Activated naive CD8-positive, alpha-beta T cell treated with anti-CD3 and anti-CD28 coated beads for 36 hours (primary cell): Measurements from ENCODE around the gene GOLGA6D. TPM values are rescaled to one million over a fixed set of nuclear protein-coding genes. Genes with fewer than 3 reads are reported as not detected.
A peak's percentile ranks its signal among the peaks of the same experiment; 100 is the strongest.
"Not testable (repeated sequence)": the region's sequence is repeated elsewhere in the genome, so short reads cannot be mapped to it uniquely, and the experiment has no call there.

ENCODE experiments used
- DNase-seq: peaks from one replicate; pipeline ENCODE4 v3.0.0; 2021
- H3K27ac Mint-ChIP-seq: one replicate; pipeline ENCODE4 v1.8.0; 2022; ENCODE audit warnings: mild to moderate bottlenecking, moderate library complexity, mixed read lengths
- H3K27me3 Mint-ChIP-seq: one replicate; pipeline ENCODE4 v1.8.0; 2022; ENCODE audit warnings: mild to moderate bottlenecking, mixed read lengths
- H3K36me3 Mint-ChIP-seq: one replicate; pipeline ENCODE4 v1.8.0; 2021; ENCODE audit warnings: mild to moderate bottlenecking, mixed read lengths
- H3K4me1 Mint-ChIP-seq: one replicate; pipeline ENCODE4 v1.8.0; 2021; ENCODE audit warnings: mixed read lengths
- H3K4me3 Mint-ChIP-seq: one replicate; pipeline ENCODE4 v1.8.0; 2022; ENCODE audit warnings: mild to moderate bottlenecking, moderate library complexity, mixed read lengths
- H3K9me3 Mint-ChIP-seq: one replicate; pipeline ENCODE4 v1.8.0; 2022; ENCODE audit warnings: mixed read lengths
- total RNA-seq, 2 experiments: library from RNA; stranded (reverse); gene quantifications; one replicate each; pipeline ENCODE4 v1.2.3, GENCODE V29; 2021

GOLGA6D gene
- total RNA-seq, 2 experiments from 2014 or later = not detected

GRCh38 chr15:75335705-75336355 lies 53.2 kb downstream of the GOLGA6D start, which contains the start of gene COMMD4:
Gene COMMD4 (plus strand): TSS chr15:75336063. CDS start chr15:75336090, 27 bp downstream.
- Mint-ChIP-seq H3K36me3 (peaks cover 7% of the 10 kb centered on the region), H3K4me3 (peak within 1 kb of the TSS; percentile 95), H3K27me3 (no peaks in the 10 kb centered on the region)

DNA sequence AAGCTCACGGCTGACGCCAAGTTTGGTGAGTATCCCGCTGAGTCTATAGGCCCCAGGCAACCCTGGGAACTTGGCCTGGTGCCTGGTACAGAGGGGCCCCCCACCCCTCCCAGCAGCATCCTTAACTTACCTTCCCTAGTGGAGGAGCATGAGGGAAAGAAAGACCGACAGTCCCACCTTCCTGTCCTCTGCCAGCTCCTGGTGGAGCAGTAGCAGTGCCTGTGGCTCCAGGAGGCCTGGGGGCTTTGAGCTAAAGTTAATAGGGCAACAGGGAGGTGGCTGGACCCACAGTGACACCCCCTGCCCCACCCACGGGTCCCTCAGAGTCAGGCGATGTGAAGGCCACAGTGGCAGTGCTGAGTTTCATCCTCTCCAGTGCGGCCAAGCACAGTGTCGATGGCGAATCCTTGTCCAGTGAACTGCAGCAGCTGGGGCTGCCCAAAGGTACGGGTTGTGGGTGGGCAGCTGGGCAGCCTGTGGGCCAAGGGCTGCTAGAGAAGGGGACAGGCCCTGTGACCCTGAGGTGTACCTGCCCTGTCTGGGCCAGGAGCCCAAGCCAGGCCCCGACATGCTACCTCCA lies 56.1 kb downstream of the GOLGA6D start:
- H3K9me3 Mint-ChIP-seq = no peaks in the 10 kb centered on the region
- H3K4me1 Mint-ChIP-seq = peaks cover 14% of the 10 kb centered on the region
- peaks cover 7% of the 10 kb centered on the region for H3K36me3 Mint-ChIP-seq
- H3K27me3 Mint-ChIP-seq = no peaks in the 10 kb centered on the region
- DNase-seq = no peak
- H3K4me3 Mint-ChIP-seq = no peak overlapping the region
- no peak overlapping the region for H3K27ac Mint-ChIP-seq

More at GRCh38 chr15:75335705-75336355, 53.2 kb downstream of the GOLGA6D start, which contains the start of gene COMMD4:
- Mint-ChIP-seq H3K4me1 (peaks cover 14% of the 10 kb centered on the region), H3K9me3 (no peaks in the 10 kb centered on the region), H3K27ac (peak within 1 kb of the TSS; percentile 90)
- peak; percentile 87 for DNase-seq

DNA sequence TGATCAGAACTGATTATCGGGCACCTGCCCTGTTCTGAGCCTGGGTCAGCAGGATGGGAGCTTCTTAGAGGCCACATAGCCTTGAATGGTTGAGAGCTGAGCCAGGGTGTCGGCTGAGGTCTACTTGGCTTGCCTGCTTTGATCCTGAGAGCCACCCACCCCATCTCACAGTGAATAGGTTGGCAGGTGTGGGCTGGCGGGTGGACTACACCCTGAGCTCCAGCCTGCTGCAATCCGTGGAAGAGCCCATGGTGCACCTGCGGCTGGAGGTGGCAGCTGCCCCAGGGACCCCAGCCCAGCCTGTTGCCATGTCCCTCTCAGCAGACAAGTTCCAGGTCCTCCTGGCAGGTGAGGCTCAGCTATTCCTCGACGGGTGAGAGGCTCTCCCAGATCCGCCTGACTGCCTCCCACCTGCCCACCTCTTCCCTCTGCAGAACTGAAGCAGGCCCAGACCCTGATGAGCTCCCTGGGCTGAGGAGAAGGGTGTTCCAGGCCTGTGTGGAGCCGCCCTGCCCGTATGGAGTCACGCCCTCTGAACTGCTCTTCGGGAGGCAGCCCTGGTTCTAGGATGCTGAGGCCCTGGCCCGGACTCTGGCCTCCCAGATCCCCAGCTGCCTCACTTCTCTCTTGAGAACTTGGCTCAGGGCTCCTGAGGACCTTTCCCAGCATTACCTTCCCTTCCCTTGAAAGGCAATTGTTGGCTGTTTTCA lies 57.1 kb downstream of the GOLGA6D start:
- Mint-ChIP-seq H3K36me3 (peaks cover 7% of the 10 kb centered on the region), H3K4me3 (no peak overlapping the region), H3K27ac (no peak overlapping the region), H3K4me1 (peaks cover 14% of the 10 kb centered on the region), H3K27me3 (no peaks in the 10 kb centered on the region), H3K9me3 (no peaks in the 10 kb centered on the region)
- no peak for DNase-seq

DNA sequence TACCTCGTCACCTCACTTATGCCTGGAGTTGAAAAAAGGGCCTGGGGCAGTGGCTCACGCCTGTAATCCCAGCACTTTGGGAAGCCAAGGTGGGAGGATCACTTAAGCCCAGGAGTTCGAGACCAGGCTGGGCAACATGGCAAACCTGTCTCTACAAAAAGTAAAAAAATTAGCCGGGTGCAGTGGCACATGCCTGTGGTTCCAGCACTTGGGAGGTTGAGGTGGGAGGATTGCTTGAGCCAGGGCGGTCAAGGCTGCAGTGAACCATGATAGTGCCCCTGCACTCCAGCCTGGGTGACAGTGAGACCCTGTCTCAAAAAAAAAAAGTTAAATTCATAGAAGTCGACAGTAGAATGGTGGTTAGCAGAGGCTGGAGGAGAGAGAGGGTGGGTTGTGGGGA lies 59.6 kb downstream of the GOLGA6D start:
- peaks cover 4% of the 10 kb centered on the region for H3K36me3 Mint-ChIP-seq
- DNase-seq = no peak
- no peaks in the 10 kb centered on the region for H3K9me3 Mint-ChIP-seq
- no peak overlapping the region for H3K27ac Mint-ChIP-seq
- H3K4me3 Mint-ChIP-seq = no peak overlapping the region
- peaks cover 4% of the 10 kb centered on the region for H3K27me3 Mint-ChIP-seq
- peaks cover 6% of the 10 kb centered on the region for H3K4me1 Mint-ChIP-seq

GRCh38 chr15:75343953-75344352 lies 61.3 kb downstream of the GOLGA6D start:
- H3K27me3 Mint-ChIP-seq, H3K27ac Mint-ChIP-seq, H3K4me1 Mint-ChIP-seq, H3K9me3 Mint-ChIP-seq, H3K4me3 Mint-ChIP-seq, DNase-seq: not testable (repeated sequence)
- peaks cover 10% of the 10 kb centered on the region for H3K36me3 Mint-ChIP-seq

Other genes with a start within 250 kb of the GOLGA6D start
- 10 to 100 TPM; 34.3 to 35.7 TPM for gene C15orf39, start 81.0 kb upstream of the GOLGA6D start, total RNA-seq
- gene GOLGA6C, start 24.5 kb upstream of the GOLGA6D start, total RNA-seq = not detected
- gene COMMD4, start 53.2 kb downstream of the GOLGA6D start, total RNA-seq = 10 to 100 TPM; 92.7 to 97.4 TPM
- gene NEIL1, start 64.2 kb downstream of the GOLGA6D start, total RNA-seq = 1 to 10 TPM; 5.4 to 7.3 TPM
- gene MAN2C1, start 85.8 kb downstream of the GOLGA6D start, total RNA-seq = 100 to 1,000 TPM; 123 to 135 TPM
- 10 to 100 TPM; 74.2 to 77.0 TPM for gene SIN3A, start 168.9 kb downstream of the GOLGA6D start, total RNA-seq